ENCODE data around the gene PJA1. TPM values are rescaled to one million over a fixed set of nuclear protein-coding genes. Genes with fewer than 3 reads are reported as not detected.

Gene PJA1
- total RNA-seq, 1 experiment from 2014 or later = 43.1 TPM

DNA sequence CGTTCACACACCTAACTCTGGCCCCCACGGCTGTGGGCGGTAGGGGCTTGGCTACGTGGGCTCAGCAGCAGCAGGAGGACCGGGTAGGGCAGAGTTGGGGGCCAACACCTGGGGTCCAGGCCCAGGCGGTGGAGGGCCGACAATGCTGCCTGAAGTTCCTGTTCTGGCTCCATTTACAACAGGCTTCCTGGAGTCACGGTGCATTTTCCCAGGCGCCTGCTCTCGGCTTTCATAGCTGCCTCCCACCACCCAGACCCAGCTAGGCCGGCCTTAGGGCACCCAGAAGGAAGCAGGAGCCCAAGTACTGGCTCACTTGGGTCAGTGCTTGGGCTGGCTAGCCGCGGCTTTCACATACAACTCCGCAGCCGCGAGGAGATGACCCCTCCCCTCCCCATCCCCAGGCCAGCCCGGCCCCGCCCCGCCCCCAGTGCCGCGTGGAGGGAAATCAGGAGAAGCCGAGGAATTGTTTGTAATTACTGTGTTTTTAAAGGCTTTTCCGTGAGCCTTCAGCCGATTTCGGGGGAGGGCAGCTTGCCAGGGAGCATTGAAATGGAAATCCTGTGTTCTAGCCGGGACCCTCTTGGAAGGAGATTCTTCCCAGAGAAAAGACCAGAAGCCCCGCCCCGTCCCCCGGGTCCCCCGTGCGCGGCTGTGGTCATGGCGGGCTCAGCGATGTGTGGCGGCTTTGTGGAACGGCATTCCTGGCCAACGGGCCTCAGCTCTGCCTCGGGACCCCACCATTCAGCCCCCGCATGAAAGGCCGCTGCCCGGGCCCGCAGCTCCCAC lies 28.5 kb downstream of the PJA1 start:
- H3K4me3 Mint-ChIP-seq = peak overlapping the region; percentile 47
- TF ChIP-seq E2F4 (CRISPR knock-in tag; IDR thresholded peaks at IDR 0.05; ENCODE audit: borderline replicate concordance, low read depth) (no peak), ZNF263 (CRISPR knock-in tag; IDR thresholded peaks at IDR 0.05; ENCODE audit: low read depth) (no peak), MYBL2 (CRISPR knock-in tag; IDR thresholded peaks at IDR 0.05) (no peak), PREB (CRISPR knock-in tag; IDR thresholded peaks at IDR 0.05; ENCODE audit: borderline replicate concordance) (no peak), ETV6 (CRISPR knock-in tag; IDR thresholded peaks at IDR 0.05) (no peak), ZNF671 (CRISPR knock-in tag; IDR thresholded peaks at IDR 0.05) (no peak), JUN (CRISPR knock-in tag; IDR thresholded peaks at IDR 0.05) (no peak), SOX15 (CRISPR knock-in tag; IDR thresholded peaks at IDR 0.05) (no peak), ZNF121 (CRISPR knock-in tag; IDR thresholded peaks at IDR 0.05) (no peak), SP1 (CRISPR knock-in tag; conservative IDR thresholded peaks at IDR 0.05) (no peak), NR3C1 (CRISPR knock-in tag; conservative IDR thresholded peaks at IDR 0.05; ENCODE audit: low read depth) (no peak), TEAD1 (CRISPR knock-in tag; IDR thresholded peaks at IDR 0.05) (no peak), USF2 (CRISPR knock-in tag; IDR thresholded peaks at IDR 0.05) (no peak)
- TF ChIP-seq, protein P1, sequence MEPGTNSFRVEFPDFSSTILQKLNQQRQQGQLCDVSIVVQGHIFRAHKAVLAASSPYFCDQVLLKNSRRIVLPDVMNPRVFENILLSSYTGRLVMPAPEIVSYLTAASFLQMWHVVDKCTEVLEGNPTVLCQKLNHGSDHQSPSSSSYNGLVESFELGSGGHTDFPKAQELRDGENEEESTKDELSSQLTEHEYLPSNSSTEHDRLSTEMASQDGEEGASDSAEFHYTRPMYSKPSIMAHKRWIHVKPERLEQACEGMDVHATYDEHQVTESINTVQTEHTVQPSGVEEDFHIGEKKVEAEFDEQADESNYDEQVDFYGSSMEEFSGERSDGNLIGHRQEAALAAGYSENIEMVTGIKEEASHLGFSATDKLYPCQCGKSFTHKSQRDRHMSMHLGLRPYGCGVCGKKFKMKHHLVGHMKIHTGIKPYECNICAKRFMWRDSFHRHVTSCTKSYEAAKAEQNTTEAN (CRISPR knock-in tag; IDR thresholded peaks at IDR 0.05) = no peak
- TF ChIP-seq, protein P2, sequence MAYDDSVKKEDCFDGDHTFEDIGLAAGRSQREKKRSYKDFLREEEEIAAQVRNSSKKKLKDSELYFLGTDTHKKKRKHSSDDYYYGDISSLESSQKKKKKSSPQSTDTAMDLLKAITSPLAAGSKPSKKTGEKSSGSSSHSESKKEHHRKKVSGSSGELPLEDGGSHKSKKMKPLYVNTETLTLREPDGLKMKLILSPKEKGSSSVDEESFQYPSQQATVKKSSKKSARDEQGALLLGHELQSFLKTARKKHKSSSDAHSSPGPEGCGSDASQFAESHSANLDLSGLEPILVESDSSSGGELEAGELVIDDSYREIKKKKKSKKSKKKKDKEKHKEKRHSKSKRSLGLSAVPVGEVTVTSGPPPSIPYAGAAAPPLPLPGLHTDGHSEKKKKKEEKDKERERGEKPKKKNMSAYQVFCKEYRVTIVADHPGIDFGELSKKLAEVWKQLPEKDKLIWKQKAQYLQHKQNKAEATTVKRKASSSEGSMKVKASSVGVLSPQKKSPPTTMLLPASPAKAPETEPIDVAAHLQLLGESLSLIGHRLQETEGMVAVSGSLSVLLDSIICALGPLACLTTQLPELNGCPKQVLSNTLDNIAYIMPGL (CRISPR knock-in tag; IDR thresholded peaks at IDR 0.05) = no peak
- TF ChIP-seq, protein P3, sequence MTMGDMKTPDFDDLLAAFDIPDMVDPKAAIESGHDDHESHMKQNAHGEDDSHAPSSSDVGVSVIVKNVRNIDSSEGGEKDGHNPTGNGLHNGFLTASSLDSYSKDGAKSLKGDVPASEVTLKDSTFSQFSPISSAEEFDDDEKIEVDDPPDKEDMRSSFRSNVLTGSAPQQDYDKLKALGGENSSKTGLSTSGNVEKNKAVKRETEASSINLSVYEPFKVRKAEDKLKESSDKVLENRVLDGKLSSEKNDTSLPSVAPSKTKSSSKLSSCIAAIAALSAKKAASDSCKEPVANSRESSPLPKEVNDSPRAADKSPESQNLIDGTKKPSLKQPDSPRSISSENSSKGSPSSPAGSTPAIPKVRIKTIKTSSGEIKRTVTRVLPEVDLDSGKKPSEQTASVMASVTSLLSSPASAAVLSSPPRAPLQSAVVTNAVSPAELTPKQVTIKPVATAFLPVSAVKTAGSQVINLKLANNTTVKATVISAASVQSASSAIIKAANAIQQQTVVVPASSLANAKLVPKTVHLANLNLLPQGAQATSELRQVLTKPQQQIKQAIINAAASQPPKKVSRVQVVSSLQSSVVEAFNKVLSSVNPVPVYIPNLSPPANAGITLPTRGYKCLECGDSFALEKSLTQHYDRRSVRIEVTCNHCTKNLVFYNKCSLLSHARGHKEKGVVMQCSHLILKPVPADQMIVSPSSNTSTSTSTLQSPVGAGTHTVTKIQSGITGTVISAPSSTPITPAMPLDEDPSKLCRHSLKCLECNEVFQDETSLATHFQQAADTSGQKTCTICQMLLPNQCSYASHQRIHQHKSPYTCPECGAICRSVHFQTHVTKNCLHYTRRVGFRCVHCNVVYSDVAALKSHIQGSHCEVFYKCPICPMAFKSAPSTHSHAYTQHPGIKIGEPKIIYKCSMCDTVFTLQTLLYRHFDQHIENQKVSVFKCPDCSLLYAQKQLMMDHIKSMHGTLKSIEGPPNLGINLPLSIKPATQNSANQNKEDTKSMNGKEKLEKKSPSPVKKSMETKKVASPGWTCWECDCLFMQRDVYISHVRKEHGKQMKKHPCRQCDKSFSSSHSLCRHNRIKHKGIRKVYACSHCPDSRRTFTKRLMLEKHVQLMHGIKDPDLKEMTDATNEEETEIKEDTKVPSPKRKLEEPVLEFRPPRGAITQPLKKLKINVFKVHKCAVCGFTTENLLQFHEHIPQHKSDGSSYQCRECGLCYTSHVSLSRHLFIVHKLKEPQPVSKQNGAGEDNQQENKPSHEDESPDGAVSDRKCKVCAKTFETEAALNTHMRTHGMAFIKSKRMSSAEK (CRISPR knock-in tag; IDR thresholded peaks at IDR 0.05; ENCODE audit: borderline replicate concordance) = no peak
- TF ChIP-seq, protein P4, sequence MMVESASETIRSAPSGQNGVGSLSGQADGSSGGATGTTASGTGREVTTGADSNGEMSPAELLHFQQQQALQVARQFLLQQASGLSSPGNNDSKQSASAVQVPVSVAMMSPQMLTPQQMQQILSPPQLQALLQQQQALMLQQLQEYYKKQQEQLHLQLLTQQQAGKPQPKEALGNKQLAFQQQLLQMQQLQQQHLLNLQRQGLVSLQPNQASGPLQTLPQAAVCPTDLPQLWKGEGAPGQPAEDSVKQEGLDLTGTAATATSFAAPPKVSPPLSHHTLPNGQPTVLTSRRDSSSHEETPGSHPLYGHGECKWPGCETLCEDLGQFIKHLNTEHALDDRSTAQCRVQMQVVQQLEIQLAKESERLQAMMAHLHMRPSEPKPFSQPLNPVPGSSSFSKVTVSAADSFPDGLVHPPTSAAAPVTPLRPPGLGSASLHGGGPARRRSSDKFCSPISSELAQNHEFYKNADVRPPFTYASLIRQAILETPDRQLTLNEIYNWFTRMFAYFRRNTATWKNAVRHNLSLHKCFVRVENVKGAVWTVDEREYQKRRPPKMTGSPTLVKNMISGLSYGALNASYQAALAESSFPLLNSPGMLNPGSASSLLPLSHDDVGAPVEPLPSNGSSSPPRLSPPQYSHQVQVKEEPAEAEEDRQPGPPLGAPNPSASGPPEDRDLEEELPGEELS (CRISPR knock-in tag; IDR thresholded peaks at IDR 0.05) = no peak
- peaks cover 2% of the 10 kb centered on the region for H3K27me3 Mint-ChIP-seq (ENCODE audit: low read depth)
- DNase-seq (ENCODE audit: low spot score) (peak; percentile 58), ATAC-seq (peak; percentile 23)
- peak overlapping the region; percentile 98 for H3K27ac Mint-ChIP-seq
- ChIA-PET CTCF (interaction anchor here (0.7 to 2.3 kb wide), 9 partner anchors 9 to 309 kb away, joined by 3 to 9 read pairs (median 4); partner anchors contain the start of gene EFNB1), POLR2A (interaction anchor here (1.4 to 1.6 kb wide), 3 partner anchors 12 to 29 kb away, joined by 6 to 7 read pairs (median 7); partner anchors contain the start of gene PJA1)
- peaks cover 69% of the 10 kb centered on the region for H3K4me1 Mint-ChIP-seq
- no peaks in the 10 kb centered on the region for H3K36me3 Mint-ChIP-seq
- no peaks in the 10 kb centered on the region for H3K9me3 Mint-ChIP-seq

All from WTC11 (cell line).